T-helper 1 cell (primary cell): ENCODE results near the gene DUSP6.

Experiments used
- DNase-seq, 5 donors: peaks; one replicate each; pipeline ENCODE4 v3.0.0-alpha.2; 2012 to 2020
- total RNA-seq, 4 donors: gene quantifications; one replicate each; lab custom pipeline; 2026; lab: John Stamatoyannopoulos, UW

The DUSP6 gene, protein sequence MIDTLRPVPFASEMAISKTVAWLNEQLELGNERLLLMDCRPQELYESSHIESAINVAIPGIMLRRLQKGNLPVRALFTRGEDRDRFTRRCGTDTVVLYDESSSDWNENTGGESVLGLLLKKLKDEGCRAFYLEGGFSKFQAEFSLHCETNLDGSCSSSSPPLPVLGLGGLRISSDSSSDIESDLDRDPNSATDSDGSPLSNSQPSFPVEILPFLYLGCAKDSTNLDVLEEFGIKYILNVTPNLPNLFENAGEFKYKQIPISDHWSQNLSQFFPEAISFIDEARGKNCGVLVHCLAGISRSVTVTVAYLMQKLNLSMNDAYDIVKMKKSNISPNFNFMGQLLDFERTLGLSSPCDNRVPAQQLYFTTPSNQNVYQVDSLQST
- total RNA-seq, result 32.7 to 68.8 (median 48.6) reads per million in 4 donors

DNA sequence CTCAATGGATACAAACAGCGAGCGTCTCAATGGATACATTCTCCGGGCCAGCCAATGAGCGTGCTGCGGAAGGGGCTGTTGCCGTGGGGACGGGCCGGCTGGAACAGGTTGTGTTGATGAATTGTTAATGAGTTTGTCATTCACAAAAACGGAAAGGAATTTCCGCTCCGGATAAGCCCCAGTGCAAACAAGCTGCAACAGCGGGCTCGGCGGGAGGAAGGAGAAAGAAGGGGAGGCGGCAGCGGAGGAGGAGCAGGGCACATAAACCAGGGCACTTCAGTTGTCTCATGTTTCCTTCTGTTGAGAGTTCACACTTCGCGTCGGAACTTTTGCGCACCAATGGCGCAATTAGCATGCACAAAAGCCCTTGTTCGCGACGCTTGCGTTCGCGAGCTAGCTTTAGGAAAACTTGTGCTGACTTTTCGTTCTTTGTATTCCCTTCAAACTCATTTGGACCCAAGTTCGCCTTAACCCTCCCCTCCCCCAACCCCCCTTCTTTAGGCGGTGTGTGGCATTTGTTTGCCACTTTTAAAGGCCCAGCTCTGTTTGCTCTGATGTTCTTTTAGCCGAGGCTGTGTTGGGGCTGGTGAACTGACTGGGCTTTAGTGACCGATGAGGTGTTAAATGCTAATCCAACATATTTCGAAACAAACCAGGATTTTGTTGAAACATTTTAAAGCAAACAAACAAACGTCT is at the start of gene DUSP6:
Gene DUSP6, minus strand, starts transcription at position 10 of the 696 bp plus-strand sequence. CDS start 462 bp downstream, outside the sequence.
- DNase-seq, result peak; percentile 58 to 99 (median 73)

DNA sequence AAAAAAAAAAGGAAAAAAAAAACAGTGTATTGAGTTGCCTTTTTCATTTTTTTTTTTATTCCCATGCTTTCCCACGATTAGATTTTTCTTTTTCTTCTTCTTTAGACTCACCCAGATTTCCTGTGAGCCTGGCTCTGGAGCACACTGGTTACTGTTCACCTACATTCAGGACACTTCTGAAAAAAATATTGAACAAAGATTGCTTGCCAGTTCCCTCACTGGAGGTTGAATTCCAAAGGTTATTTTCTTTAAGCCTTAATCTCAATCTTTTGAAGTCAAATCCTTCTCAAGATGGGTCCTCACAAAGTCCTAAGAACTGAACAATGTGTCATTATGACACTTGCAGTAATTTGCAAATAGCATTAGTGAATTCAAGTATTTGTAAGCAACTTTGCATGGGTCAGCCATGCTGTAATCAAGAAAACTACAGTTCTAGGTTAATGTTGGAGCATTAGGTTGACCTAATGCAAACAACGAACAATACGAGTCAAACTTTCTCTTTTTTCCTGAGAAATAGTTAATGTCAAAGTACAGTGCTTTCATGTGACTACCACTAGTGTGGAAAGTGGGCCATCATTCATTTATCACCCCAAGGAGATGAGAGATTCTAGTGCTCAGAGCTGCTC is 49.2 kb upstream of the DUSP6 start:
- DNase-seq, result no peak

DNA sequence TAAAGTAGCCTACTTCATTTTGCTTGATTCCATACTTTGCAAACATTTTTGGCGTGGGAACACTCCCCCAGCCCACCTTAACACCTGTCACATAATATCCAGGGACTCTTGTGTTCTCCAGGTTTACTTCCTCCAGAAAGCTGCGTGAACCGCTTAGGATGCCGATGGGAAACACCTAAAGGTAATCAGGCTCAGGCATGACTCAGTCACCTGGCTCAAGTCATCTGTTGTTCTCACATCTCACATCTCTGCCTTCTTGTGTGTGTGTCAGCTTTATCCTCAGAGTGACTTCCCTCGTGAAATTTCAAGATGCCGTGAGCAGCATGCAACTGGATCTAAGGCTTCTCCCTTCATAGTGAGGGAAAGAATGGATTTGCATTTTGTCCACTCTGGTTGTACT is 48.1 kb upstream of the DUSP6 start:
- DNase-seq, result no peak

DNA sequence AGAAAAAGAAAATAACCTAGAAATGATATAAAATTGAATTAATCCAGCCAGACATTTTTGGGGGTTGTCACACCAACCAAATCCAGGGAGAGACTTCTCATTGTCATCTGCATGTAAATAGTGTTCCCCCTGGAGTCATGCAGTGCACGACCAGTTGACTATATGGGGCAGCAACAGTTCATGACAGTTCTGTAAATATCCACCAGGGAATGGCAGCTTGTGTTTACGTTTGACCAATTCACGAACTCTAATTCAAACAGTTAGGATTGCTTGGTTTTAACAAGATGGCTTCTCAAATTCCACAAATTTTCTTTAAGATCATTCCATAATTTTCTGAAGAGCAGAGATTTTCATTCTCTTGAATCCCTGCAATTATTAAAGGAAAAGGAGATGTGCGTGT is 43.4 kb upstream of the DUSP6 start:
- DNase-seq, result no peak

DNA sequence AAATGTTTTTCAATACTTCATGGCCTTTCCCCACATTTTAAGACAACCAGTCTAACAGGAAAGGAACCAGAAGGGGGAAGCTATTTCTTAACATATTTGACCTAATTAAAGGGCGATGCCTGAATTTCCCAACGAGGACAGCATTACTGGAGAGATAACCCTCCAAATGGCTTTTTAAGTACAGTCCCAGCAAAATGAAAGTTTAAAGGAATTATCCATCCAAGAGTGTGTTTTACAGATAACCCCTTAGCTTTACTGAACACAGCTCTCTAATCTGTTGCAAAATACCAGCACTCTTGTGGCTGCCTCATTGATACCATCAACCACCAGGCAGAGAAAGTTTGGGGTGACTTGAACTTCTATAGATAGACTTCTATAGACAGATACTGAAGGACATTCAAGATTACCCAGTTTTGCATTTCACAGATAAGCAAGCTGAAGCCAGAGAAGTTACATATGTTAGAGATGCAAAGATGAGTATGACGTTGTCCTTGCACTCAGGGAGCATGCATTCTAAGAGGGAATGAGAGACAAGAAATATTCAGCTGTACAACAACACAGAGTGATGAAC is 41.3 kb upstream of the DUSP6 start:
- DNase-seq, result no peak

DNA sequence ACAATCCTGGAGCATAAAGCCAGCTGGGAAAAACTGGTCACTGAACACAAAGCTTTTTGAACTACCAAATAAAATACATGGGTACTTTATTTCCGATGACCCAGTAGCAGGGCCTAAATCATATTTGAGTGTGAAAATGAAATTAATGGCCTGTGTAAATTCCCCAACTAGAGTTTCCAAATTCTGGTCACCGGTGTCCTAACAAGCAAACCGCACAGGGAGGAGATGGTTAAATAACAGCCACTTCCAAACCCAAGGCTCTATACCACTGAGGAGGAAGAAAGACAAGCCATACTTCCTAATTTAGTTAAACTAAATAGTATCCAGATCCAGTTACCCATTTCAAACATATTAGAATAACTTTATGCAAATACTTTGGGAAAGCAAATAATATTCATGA is 40.1 kb upstream of the DUSP6 start:
- DNase-seq, result no peak

DNA sequence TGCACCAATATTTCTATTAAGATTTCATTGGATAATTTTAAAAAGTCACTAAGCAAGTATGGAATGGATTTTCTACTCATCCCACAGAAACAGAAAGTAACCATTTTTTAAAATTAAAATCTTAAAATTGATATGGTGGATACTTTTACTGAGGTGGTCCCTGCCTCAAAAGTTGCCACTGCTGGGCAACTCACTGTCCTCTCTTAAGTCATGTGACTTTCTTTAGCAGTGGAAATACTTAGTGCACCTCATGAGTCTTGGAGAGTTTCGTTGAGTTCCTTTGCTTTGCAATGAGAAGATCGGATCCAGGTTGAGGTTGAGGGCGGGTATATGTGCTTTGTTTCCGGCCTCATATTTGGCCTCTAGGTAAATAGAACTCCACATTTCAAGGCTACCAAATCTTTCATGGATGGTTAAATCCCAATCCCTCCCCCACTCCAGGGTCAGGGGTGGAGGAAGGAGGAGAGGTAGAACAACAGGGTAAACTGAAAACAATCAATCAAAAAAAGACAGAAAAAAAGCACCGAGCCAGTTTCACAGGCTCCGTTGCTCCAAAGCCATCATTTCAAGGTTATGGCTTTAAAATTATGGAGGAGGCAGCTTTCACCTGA is 39.5 kb upstream of the DUSP6 start:
- no peak for DNase-seq

DNA sequence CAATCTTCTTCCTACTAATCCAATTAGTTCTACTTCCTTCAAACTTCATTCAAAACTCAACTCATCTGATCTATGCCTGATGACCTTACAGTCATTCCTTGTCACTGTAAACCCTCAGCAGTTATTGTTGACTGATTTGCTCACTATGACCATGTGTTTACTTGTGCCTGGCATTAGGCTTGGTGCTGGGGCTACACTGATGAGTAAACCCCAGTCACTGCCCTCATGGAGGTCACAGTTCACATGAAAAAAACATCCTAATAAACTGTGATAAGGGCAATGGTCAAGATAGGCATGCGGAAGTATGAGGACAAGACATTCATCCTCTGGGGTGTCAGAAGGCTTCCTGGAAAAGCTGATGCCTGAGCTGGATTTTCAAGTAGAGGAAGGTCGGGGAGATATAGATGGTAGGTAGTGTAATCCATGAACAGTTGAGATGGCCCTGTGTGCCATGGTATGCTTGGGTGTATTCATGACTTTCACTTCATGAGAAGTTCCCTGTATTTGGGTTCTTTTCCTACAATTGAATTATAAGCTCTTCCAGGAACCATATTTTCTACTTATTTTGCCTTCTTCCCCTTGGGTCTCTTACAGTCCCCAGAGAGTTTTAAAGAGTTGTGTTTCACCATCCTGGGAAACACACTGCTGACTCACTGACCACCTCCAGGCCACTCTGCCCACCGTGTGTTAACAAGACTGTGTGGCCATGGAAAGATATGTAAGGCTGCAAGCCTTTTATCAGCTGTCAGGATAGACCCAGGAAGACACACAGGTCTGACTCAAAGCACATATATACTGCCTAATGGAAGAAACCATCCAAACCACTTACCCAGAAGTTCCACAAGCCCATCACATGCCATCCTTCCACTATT is 38.7 kb upstream of the DUSP6 start:
- DNase-seq, result peak in 1 of 5 donors; percentile 35

DNA sequence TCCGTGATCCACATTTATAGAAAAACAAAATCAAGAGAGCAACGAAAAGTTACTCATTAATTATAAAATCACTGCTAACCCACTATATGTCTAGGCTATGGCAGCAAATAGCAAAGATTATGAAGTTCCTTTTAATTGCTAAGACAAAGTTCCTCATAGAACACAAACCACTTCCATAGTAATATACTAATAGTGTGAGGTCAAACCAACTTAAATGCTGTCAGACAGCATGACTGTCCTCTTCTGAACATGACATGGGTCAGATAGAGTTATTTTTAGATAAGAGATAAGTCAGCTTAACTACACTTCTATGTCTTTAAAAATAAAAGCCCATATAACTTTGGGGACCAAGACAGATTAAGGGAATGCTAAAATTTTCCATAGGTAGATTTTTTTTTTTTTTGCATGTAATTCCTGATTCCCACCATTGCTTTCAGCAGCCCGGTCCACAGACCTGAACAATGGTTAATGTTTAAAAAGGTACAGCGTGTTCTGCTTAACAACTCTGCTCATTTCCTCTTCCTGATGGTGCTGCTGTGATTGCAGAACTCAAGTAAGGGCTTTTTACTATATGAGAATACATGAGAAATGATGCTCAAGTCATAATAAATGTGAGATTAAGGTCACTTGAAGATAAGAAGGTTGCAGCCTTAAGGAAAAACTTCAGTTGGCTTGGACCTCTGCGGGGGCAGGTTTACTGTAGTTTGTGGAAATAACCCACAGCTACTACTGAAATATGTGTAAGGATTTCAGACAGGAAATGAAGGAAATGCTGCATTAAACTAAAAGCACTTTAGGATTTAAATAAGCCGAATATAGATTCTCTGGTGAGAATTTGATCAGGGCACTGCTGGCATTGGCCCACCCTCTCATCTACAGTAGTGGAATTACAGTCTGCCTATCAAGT is 37.7 kb upstream of the DUSP6 start:
- peak in 1 of 5 donors; percentile 39 for DNase-seq

DNA sequence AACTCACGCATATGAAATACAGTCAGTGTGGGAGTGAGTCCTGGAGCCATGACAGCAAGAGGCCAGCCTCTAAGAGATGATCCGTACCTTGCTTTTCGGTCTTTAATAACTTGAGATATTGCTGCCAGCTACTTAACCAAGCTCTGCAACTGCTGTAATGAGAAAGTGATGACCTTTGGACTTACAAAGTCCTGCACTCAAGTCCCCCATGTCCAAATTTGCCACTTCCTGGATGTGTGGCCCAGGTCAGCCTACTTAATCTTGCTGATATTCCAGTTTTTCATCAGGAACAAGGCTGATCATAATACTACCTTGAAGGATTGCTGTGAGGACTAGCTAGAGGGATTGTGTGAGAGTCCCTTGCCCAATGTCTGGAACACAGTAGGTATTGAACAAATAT is 33.8 kb upstream of the DUSP6 start:
- DNase-seq, result no peak

DNA sequence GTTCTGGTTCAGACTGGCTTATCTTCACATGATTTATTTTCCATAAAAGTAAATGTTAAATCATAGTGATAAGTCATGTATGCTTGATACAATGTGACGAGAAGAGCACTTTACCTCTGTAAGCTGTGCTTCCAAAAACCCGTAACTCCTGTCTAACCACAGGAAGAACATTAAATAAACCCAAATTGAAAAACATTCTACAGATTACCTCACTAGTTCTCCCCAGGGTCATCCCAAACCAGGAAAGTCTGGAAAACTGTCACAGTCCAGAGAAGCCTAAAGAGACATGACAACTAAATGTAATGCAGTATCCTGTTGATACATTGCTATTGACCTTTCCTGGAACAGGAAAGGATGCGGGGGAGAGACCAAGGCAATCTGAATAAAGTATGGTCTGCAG is 32.5 kb upstream of the DUSP6 start:
- no peak for DNase-seq

DNA sequence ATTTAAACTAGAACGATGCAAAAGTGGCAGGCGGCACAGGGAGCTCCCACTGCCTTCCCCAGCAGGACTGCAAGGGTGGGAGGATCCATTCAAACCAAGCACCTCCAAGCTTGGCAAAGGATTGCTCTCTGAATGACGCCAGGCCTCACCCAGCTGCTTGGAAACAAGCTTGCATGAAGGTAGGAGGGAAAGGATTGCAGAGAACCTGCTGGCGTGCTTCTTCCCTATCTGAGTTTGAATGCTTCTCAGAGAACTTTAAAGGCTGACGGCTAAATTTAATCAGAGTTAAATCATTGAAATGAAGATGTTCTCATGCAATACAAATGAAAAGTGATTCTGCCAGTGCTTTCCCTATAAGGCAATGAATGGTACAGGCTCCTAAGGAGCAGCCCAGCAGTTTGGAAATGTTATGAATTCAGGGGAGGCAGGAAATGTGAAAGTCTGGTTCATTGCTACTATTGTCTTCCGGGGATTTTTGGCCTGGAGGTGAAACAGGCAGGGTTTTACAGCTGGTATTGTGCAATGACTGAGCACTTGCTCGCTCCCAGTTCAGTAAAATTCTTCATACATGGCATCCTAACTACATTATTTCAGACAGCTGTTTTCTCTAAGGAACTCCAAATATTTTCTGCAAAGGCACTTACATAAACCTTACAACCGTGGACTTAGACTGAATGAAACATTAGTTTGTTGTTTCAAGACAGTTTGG is 31.9 kb upstream of the DUSP6 start:
- DNase-seq, result no peak

DNA sequence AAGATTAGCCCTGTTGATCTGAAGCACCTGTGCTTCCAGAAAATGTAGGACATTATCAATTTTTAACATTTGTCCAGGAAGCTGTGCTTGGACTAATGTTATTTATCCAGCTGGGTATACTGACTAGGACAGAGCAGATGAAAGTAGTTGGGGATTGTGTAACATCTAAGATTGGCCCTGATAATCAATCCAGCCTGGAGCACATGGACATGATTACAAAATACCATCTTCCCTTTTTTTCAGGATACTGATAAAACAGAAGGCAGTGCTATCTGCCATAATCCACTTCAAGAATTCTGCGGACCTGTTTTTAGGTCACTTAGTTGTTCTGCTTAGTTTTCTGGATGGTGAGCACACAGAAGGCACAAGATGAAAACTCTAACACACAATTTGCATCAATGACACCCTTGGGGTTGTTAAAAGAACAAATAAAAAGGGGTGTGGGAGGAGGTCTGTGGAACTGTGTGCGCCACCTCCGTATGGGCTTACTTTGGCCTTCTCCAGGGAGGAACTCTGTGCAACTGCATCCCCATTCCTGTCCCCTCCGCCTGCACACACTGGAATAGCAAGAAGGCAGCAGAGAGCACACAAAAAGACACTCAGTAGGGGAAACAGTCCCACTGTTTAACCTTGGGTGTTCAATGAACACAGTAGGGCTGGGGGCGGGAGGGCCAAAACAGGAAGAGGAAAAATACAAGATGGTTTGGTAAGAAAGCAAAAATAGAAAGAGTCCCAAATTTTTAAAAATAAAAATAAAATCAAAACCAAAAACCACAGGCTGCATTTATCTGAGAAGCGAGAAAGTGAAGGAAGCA is 31.1 kb upstream of the DUSP6 start:
- DNase-seq, result no peak

DNA sequence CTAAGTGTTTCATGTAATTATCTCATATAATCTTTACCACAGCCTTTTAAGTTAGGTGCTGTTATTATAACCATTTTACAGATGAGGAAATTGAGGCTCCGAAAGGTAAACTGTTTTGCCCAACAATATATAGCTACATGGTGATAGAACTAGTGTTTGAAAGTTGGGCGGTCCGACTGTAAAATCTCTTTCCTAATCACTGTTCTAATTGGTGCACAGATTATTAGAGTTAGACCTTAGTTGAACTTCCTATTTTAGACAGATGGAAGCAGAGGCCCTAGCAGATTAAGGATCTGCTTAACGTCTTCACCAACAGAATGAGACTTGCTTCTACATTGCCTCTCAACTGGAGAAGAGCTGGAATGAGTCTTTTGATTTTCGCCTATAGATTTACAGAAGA is 30.0 kb upstream of the DUSP6 start:
- DNase-seq, result no peak

DNA sequence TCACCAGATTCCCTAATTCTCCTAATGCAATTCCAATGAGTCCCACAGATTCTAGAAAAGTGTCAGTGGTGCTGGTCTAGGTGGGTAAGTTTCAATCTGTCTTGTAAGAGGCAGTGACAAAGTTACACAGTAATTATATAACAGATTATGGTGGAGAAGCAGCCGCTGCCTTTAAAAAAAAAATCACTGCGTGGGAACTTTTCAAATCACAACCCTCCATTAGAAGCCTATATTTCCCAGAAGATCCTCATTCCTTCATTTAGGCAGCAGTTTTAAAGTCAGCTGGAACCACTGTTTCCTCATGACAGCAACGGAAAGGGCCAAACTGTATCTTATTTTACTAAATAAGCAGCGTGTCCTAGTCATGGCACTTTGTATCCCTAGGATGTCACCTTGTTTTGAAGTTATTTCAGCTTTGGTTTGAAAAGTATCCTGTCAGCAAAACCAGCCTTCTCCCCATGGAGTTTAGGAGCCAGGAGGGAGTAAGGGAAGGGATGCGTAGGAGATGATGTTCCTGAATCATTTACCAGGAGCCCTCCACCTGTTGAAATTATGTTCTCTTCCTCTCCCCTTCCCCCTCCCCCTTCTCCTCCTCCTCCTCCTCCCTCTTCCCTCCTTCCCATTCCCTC is 27.7 kb upstream of the DUSP6 start:
- no peak for DNase-seq

DNA sequence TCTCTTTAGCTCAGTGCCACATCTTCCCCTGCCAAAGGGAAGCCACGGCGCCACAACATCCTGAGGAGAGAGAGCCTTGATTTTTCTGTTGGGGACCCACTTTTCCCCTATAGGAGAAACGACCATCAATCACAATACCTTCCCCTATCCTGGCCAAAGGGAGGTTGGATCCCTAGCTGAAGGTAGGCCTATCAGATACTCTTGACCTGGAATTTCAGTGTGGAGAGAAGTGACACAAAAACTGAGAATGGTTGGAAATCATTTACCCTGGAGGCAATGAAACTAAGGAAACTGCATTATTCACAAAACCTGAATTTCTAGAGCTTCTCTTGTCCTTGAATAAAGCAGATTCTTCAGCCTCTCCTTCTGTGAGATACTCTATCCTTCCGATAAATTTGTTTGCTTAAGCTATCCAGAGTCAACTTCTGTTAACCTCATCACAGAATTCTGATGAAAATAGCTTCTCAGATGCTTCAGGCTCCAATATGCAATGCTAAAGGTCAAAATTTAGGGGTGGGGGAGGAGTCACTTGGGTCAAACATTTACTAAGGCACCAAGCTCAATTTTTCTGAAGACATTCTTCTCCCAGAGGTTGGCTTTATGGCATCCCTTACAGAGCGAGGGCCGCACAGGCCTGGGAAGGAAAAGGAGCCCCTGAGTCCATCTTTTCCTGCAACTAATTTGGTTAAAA is 27.0 kb upstream of the DUSP6 start:
- DNase-seq, result no peak

DNA sequence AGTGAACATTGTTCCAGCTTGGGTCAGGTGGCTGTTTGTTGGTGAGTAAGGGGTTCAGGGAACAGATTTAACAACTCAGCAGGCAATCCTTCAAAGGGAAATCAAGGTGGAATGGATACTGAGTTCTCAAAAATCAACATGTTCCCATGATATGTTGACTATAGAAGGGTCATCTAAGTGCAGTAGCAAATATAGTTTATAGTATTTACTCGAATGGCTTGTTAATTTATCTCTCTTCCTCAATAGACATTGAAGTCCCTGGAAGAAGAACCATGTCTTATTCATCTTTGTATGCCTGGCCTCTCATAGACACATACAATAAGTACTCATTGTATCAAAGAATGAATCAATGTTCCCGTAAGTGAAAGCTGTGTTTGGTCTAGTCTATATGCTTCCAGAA is 24.5 kb upstream of the DUSP6 start:
- DNase-seq, result no peak

DNA sequence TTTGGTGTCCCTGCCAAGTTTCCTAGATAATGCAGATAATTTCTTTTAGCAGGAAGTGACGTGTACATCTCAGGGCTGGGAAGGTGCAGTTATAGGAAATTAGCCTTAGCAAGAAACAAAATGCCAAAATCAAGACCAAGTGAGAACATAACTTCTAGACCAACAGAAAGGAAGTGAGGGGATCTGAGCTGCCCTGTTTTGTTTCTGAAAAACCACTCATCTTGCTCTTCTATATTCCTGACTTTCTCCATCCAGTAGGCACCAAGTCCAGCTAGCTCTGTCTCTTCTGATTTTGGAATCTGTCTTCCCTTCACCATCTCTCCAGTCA is 23.9 kb upstream of the DUSP6 start:
- DNase-seq, result no peak
